Spleen (tissue), 11 donors: ENCODE measurements around the gene CNKSR2. TPM values are rescaled to one million over a fixed set of nuclear protein-coding genes. Genes with fewer than 3 reads are reported as not detected.

Experiments
- DNase-seq: peaks from one replicate; pipeline ENCODE4 v3.0.0-alpha.2; 2020
- H3K27ac ChIP-seq, 8 donors: fragments of 200-600 bp; sonication (generic) in 7 of 8; 1 replicate in 4 of 8; 2 replicates in 4 of 8; pipeline versions ENCODE4 v1.5.0 to v1.8.0; 2016 to 2021; ENCODE audit warnings: inconsistent platforms in 4 of 8, mild to moderate bottlenecking in 4 of 8, moderate library complexity in 1 of 8
- H3K27me3 ChIP-seq, 7 donors: fragments of 200-600 bp; sonication (generic) in 6 of 7; replicated peaks in 1 of 7; 1 replicate in 4 of 7; 2 replicates in 3 of 7; pipeline versions ENCODE4 v1.5.0 to v1.8.0; 2016 to 2021; ENCODE audit warnings: inconsistent platforms in 3 of 7, mild to moderate bottlenecking in 1 of 7
- H3K36me3 ChIP-seq, 6 donors: fragments of 200-600 bp; sonication (generic) in 5 of 6; 1 replicate in 4 of 6; 2 replicates in 2 of 6; pipeline versions ENCODE4 v1.5.0 to v1.8.0; 2016 to 2021; ENCODE audit warnings: inconsistent platforms in 2 of 6
- H3K4me1 ChIP-seq, 6 donors: fragments of 200-600 bp; sonication (generic) in 5 of 6; 1 replicate in 3 of 6; 2 replicates in 3 of 6; pipeline versions ENCODE4 v1.5.0 to v1.8.0; 2016 to 2021; ENCODE audit warnings: inconsistent platforms in 3 of 6
- H3K4me3 ChIP-seq, 8 donors: fragments of 200-600 bp; sonication (generic) in 7 of 8; 1 replicate in 4 of 8; 2 replicates in 4 of 8; pipeline versions ENCODE4 v1.5.0 to v1.8.0; 2016 to 2021; ENCODE audit warnings: inconsistent platforms in 4 of 8, mild to moderate bottlenecking in 4 of 8, moderate library complexity in 2 of 8
- H3K9me3 ChIP-seq, 8 donors: fragments of 200-600 bp; sonication (generic) in 7 of 8; 1 replicate in 4 of 8; 2 replicates in 4 of 8; pipeline versions ENCODE4 v1.5.0 to v1.8.0; 2016 to 2021; ENCODE audit warnings: inconsistent platforms in 4 of 8
- CTCF ChIP-seq, 11 experiments: fragments of 200-600 bp in 7 of 11; fragments of 450-650 bp in 4 of 11; sonication (generic) in 4 of 11; IDR thresholded peaks in 8 of 11; conservative IDR thresholded peaks in 3 of 11; 1 replicate in 7 of 11; 2 replicates in 4 of 11; pipeline versions ENCODE4 v1.4.0 to v1.8.0; 2016 to 2021; ENCODE audit warnings: antibody characterized with exemption in 11 of 11, inconsistent platforms in 4 of 11, mild to moderate bottlenecking in 1 of 11
- POLR2A ChIP-seq, 3 donors: fragments of 450-650 bp; IDR thresholded peaks; one replicate each; pipeline ENCODE4 v1.5.1; 2017; ENCODE audit warnings: antibody characterized with exemption in 3 of 3, mild to moderate bottlenecking in 1 of 3
- POLR2AphosphoS5 ChIP-seq, 3 donors: sonication (generic); formaldehyde crosslinking; IDR thresholded peaks; one replicate each; pipeline ENCODE4 v1.5.1; 2017; ENCODE audit warnings: antibody characterized with exemption in 3 of 3
- WGBS, 5 donors: extraction: QIAGEN DNeasy Blood & Tissue Kit in 3 of 5; methylation state at CpG; one replicate each; pipeline versions ENCODE4 v1.1.5 to v1.1.7; 2013 to 2018; 5-methylcytosine and 5-hydroxymethylcytosine counted together
- intact Hi-C: fragments of 100-400 bp; cut with DNase I; formaldehyde crosslinking; loops from one replicate; pipeline ENCODE4 v1.15.0; 2023; ENCODE audit warnings: low total_unique reads
- polyA plus RNA-seq, 3 donors: library from polyadenylated mRNA; stranded (reverse); fragments of 200-250 nt; gene quantifications; one replicate each; pipeline ENCODE4 v1.2.1, GENCODE V29; 2013
- total RNA-seq, 7 donors: library from RNA; depleted of rRNA in 3 of 7; stranded (reverse); fragments of >200 nt in 3 of 7; fragmentation: NEBNext Ultra II Directional in 4 of 7; extraction: Animal tissue kit (Norgen Biotek cat#: 25700) in 4 of 7; gene quantifications; one replicate each; pipeline versions ENCODE4 v1.1.0 to v1.2.1, GENCODE V29; 2016 to 2021
- donor health status: healthy with polysubstance abuse.
- donor health status: DM: no; HTN: no; CAD: no; lungs with moderate emphysema.
- donor health status: DM: no; HTN: no; CAD: no.
- donor health status: Bipolar disorder and iron deficiency.
- donor health status: healthy.
- donor health status: DM: no; HTN: no; CAD: no.
- donor health status: DM: yes; HTN: yes; CAD: no.

Gene CNKSR2
- total and polyA plus RNA-seq, 10 donors, result 1.6 to 16.8 (median 6.0) TPM

DNA sequence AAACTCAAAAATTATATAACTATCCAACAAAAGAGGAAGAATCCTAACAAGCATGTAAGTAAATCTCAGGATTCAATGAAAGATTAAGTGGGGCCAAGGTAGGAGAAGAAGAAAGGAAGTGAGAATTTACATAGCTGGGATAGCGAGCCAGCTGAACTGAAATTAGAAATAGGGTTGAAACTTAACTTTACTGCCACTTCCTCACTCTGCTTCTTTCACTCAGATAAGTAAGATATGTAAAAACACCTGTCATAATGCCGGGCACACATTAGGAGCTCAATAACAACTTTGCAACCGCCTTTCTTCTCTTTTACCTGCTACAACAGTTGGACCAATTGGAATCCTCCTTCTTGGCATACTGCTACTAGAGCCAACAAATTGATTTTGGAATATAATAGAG lies 129.4 kb downstream of the CNKSR2 start:
- peaks cover 0 to 10% (median 0%) of the 10 kb centered on the region in 7 donors for H3K27me3 ChIP-seq
- no peaks in the 10 kb centered on the region for H3K36me3 ChIP-seq
- 52 to 79% (median 75%) methylated on average over 3 of the region's 3 CpGs for WGBS, 5 donors
- DNase-seq, result no peak
- no peak for TF ChIP-seq POLR2A (IDR thresholded peaks at IDR 0.05)
- TF ChIP-seq POLR2AphosphoS5 (IDR thresholded peaks at IDR 0.05), result no peak
- no peak for TF ChIP-seq CTCF (IDR thresholded peaks at IDR 0.05 in 8 of 11, conservative IDR thresholded peaks at IDR 0.05 in 3 of 11)
- no peaks in the 10 kb centered on the region for H3K9me3 ChIP-seq
- intact Hi-C loops, result no loop called here
- H3K27ac ChIP-seq, result no peak overlapping the region
- H3K4me1 ChIP-seq, result no peaks in the 10 kb centered on the region
- H3K4me3 ChIP-seq, result no peak overlapping the region

DNA sequence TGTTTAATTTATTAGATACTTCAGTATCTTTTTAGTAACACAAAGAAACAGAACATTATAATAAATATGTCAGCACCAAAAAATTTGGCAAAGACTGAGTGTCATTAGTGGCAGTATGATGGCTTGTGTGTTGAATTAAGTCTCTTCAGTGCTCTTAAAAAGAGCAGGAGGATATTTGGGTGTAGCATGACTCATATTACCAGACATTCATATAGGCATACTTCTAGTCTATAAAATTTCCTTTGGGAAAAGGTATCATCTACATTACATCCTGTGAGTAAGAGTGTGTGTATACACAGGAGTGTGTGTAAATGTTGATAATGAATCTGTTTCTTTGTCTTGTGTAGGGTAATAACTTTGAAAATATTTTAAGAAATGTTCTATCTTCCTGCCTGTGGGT lies 135.7 kb downstream of the CNKSR2 start:
- Histone ChIP-seq H3K27me3 (peaks cover 0 to 10% (median 0%) of the 10 kb centered on the region in 7 donors), H3K27ac (no peak overlapping the region), H3K4me3 (no peak overlapping the region), H3K9me3 (no peaks in the 10 kb centered on the region), H3K4me1 (no peaks in the 10 kb centered on the region), H3K36me3 (no peaks in the 10 kb centered on the region)
- intact Hi-C loops, result no loop called here
- no peak for TF ChIP-seq CTCF (IDR thresholded peaks at IDR 0.05 in 8 of 11, conservative IDR thresholded peaks at IDR 0.05 in 3 of 11)
- TF ChIP-seq POLR2AphosphoS5 (IDR thresholded peaks at IDR 0.05), result no peak
- TF ChIP-seq POLR2A (IDR thresholded peaks at IDR 0.05), result no peak
- no peak for DNase-seq

DNA sequence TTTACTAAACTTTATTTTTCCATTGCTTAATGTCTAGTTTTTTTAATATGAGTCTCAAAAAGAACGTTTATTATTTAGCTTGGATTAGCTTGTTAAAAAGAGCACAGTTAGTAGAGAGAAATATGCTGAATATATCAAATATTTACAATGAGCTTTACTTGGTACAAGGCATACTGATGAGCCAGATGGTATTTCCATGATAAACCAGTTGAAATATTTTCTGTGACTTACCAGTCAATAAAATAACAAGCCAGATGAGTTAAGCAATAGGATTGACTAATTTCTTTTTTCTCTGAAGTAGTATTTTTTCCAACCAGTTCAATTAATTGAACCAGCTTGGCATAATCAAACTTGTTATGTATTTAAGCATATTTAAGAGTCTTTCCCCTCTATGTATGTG lies 149.8 kb downstream of the CNKSR2 start:
- Histone ChIP-seq H3K36me3 (no peaks in the 10 kb centered on the region), H3K27ac (no peak overlapping the region), H3K4me3 (no peak overlapping the region), H3K9me3 (no peaks in the 10 kb centered on the region), H3K27me3 (no peaks in the 10 kb centered on the region), H3K4me1 (no peaks in the 10 kb centered on the region)
- no peak for DNase-seq
- TF ChIP-seq POLR2AphosphoS5 (IDR thresholded peaks at IDR 0.05), result no peak
- TF ChIP-seq POLR2A (IDR thresholded peaks at IDR 0.05), result no peak
- no peak for TF ChIP-seq CTCF (IDR thresholded peaks at IDR 0.05 in 8 of 11, conservative IDR thresholded peaks at IDR 0.05 in 3 of 11)
- intact Hi-C loops, result no loop called here
- 44 to 88% (median 76%) methylated on average over 1 of the region's 1 CpG for WGBS, 5 donors

- no peaks in the 10 kb centered on the region for H3K9me3 ChIP-seq
- no peak overlapping the region for H3K27ac ChIP-seq
- H3K27me3 ChIP-seq, result no peaks in the 10 kb centered on the region
- H3K4me1 ChIP-seq, result no peaks in the 10 kb centered on the region
- H3K4me3 ChIP-seq, result no peak overlapping the region
- no peak for DNase-seq
- no peaks in the 10 kb centered on the region for H3K36me3 ChIP-seq
- intact Hi-C loops, result no loop called here
- TF ChIP-seq POLR2AphosphoS5 (IDR thresholded peaks at IDR 0.05) (no peak), CTCF (IDR thresholded peaks at IDR 0.05 in 8 of 11, conservative IDR thresholded peaks at IDR 0.05 in 3 of 11) (no peak), POLR2A (IDR thresholded peaks at IDR 0.05) (no peak)
Observed at GRCh38 chrX:21528076-21528475, 153.9 kb downstream of the CNKSR2 start.
